ENCODE results near the gene GTSE1.

The GTSE1 gene

DNA sequence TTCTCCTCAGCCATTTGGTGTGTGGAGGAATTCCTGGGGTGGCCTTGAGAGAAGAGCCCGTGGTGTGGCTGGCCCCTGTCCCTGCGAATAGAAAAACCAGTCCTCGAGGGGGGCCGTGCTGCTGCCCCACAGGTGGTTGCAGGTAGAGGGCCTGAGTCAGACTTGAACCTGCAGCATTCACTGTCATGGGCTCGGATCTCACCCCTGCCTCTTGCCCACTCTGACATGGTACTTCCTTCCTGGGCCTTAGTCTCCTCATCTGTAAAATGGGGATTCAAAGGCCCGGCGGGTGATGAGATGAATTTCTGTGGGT, 58.3 kb downstream of the GTSE1 start:
- TF ChIP-seq, protein P1, sequence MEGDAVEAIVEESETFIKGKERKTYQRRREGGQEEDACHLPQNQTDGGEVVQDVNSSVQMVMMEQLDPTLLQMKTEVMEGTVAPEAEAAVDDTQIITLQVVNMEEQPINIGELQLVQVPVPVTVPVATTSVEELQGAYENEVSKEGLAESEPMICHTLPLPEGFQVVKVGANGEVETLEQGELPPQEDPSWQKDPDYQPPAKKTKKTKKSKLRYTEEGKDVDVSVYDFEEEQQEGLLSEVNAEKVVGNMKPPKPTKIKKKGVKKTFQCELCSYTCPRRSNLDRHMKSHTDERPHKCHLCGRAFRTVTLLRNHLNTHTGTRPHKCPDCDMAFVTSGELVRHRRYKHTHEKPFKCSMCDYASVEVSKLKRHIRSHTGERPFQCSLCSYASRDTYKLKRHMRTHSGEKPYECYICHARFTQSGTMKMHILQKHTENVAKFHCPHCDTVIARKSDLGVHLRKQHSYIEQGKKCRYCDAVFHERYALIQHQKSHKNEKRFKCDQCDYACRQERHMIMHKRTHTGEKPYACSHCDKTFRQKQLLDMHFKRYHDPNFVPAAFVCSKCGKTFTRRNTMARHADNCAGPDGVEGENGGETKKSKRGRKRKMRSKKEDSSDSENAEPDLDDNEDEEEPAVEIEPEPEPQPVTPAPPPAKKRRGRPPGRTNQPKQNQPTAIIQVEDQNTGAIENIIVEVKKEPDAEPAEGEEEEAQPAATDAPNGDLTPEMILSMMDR (IDR thresholded peaks at IDR 0.05; ENCODE audit: extremely low read depth, insufficient read depth, missing control alignments), result no peak
- no peak for DNase-seq (ENCODE audit: low spot score)
- in situ Hi-C loops (cut with MboI; ENCODE audit: low pct_unique_long_range_greater_than_20kb, low sequenced_read_pairs, unreplicated experiment), result no loop called here

DNA sequence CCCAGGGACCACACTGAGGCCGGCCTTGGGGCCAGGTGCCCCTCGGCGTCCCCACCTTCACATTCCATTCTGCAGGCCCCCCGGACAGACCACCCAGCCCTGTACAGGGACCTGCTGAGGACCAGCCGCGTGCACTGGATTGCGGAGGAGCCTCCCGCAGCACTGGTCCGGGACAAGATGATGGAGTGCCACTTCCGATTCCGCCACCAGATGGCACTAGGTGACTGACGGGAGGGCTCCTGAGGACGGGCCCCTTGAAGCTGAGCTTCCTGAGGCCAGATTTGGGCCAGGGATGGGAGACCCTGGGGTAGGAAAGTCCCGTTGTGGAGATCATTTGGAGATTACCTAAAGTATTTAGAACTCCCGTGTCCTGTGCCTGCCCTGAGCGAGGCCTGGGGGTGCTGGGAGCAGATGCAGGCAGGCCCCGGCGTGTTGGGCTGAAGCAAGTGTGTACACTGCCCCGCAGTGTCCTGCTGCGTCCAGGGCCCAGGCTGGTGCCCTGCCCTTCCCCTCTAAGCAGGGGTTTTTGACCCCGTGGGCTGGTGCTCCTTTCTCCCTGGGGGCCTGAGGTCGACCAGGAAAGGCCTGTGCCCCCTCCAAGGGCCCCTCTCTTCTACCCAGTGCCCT, 58.8 kb downstream of the GTSE1 start:
- peak; percentile 84 for DNase-seq (ENCODE audit: low spot score)
- TF ChIP-seq, protein P1 (IDR thresholded peaks at IDR 0.05; ENCODE audit: extremely low read depth, insufficient read depth, missing control alignments), result peak; percentile 73
- in situ Hi-C loops (cut with MboI; ENCODE audit: low pct_unique_long_range_greater_than_20kb, low sequenced_read_pairs, unreplicated experiment), result no loop called here

DNA sequence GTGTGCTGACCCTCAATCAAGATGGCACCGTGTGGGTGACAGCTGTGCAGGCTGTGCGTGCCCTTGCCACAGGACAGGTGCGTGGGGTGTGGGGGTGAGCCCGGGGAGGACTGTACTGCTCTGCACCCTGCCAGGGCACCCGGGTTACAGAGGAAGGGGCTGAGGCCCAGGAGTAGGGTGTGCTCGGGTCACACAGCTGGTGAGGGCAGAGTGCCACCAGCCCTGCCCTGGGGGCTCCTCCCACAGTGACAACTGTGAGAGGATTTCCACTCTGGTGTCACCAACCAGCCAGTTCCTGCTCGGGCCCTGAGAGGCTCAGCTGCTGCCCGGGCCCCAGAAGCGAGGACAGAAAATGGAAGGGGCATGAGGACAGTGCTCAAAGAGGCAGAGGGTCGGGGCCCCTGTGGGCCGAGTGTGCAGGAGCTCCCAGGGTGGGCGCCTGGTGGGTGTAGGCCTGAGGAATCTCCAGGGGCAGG, 59.4 kb downstream of the GTSE1 start:
- in situ Hi-C loops (cut with MboI; ENCODE audit: low pct_unique_long_range_greater_than_20kb, low sequenced_read_pairs, unreplicated experiment), result no loop called here
- TF ChIP-seq, protein P1 (IDR thresholded peaks at IDR 0.05; ENCODE audit: extremely low read depth, insufficient read depth, missing control alignments), result no peak

DNA sequence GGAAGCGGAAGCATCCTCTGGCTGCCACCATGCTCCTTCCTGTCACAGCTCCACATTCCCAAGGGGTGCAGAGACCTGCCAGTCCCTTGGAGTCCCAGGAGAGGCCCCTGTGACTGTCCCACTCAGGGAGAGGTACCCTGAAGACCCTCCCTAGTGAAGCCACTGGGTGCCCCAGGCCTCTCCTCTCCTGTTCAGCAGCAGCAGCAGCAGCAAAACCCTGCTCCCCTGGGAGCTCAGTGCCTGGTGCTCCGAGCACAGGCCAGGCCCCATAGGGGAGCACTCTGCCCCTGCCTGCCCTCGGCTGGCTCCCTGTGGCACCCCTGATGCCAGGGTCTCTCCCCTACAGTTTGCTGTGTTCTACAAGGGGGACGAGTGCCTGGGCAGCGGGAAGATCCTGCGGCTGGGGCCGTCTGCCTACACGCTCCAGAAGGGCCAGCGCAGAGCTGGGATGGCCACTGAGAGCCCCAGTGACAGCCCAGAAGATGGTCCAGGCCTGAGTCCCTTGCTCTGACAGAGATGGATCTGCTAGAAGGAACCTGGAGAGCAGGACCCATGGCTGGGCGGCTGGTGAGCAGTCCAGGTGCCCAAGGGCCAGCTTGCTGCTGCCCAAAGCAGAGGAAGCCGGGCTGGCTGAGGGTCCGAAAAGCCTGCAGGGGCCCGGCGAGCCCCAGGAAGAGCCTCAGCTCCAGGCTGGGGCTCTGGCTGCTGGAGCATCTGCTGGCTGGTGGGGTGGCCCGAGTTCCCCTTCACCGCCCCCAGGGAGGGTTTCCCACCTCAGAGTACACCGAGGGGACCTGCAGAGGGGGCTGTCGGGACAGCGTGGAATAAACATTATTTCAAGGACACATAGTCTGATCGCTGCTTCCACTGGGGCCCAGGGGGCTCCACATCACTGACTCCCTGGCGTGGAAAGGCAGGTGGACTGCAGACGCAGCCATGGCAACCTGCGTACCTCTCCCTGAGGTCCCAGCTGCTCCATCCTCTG, 60.1 kb downstream of the GTSE1 start:
- DNase-seq (ENCODE audit: low spot score), result no peak
- TF ChIP-seq, protein P1 (IDR thresholded peaks at IDR 0.05; ENCODE audit: extremely low read depth, insufficient read depth, missing control alignments), result no peak
- in situ Hi-C loops (cut with MboI; ENCODE audit: low pct_unique_long_range_greater_than_20kb, low sequenced_read_pairs, unreplicated experiment), result no loop called here

More for the DNA sequence above, 59.4 kb downstream of the GTSE1 start:
- no peak for DNase-seq (ENCODE audit: low spot score)

DNA sequence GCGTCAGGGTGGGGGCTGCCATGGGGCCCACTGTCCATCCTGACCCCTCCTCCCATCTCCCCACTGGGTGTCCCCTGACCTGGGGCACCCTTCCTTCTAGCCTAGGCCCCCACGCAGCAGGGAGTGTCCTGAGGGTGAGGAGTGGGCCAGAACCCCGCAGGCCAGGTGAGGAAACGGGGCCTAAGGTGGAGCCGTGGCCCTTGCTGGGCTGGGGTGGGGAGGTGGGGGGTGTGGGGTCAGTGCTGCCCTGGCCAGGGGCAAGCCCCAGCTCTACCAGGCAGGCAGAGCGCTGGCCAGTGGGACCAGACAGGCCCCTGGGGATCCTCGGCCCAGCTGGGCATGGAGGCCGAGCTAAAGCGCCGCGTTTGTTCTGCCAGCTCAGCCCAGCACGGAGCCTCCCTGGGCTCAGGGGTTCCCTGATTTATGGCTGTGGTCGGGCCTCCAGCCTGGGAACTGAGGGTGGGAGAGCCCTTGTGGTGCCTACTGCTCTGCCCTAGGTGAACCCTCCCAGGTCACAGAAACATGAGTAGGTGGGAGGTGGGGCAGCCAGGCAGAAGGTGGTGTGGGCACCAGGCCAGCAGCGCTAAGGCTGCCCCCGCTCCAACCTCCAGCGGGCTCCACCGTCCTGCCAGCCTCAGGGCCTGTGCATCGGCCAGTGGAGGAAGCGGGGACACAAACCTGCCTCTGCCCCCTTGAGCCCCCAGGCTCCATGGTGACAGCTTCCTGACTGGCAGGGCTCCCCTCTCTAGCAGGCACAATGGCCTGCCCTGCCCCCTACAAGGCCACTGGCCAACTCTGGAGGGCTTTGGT, 61.2 kb downstream of the GTSE1 start:
- TF ChIP-seq, protein P1 (IDR thresholded peaks at IDR 0.05; ENCODE audit: extremely low read depth, insufficient read depth, missing control alignments), result no peak
- in situ Hi-C loops (cut with MboI; ENCODE audit: low pct_unique_long_range_greater_than_20kb, low sequenced_read_pairs, unreplicated experiment), result no loop called here
- DNase-seq (ENCODE audit: low spot score), result no peak

DNA sequence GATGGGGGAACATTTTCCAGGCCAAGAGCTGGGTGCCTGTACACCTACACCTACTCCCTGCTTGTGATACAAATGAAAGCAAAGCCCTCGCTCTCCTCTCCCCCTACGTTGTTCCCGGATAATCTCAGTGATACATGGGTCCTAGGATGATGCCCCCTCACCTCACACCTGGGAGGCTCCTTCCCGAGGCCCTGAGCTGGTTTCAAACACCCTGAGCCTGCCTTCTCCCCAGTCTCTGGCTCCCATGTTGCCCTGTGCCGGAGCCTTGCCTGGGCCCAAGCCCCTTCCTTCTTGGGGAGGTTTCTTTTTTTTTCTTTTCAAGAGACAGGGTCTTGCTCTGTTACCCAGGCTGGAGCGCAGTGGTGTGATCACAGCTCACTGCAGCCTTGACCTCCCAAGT, 62.1 kb downstream of the GTSE1 start:
- in situ Hi-C loops (cut with MboI; ENCODE audit: low pct_unique_long_range_greater_than_20kb, low sequenced_read_pairs, unreplicated experiment), result no loop called here
- no peak for DNase-seq (ENCODE audit: low spot score)
- TF ChIP-seq, protein P1 (IDR thresholded peaks at IDR 0.05; ENCODE audit: extremely low read depth, insufficient read depth, missing control alignments), result no peak

Measured in GM13977 (cell line).